Gastrocnemius medialis (tissue), 4 donors: Measurements from ENCODE around the gene PIBF1.

Source experiments
- POLR2A ChIP-seq, 2 donors: fragments of 450-650 bp; IDR thresholded peaks; one replicate each; pipeline ENCODE4 v1.6.1; 2017; ENCODE audit warnings: antibody characterized with exemption in 2 of 2, mild to moderate bottlenecking in 2 of 2, moderate library complexity in 2 of 2
- TF ChIP-seq, protein P1 (sequence below), 5 experiments: fragments of 450-650 bp in 3 of 5; fragments of 200-600 bp in 2 of 5; sonication (generic) in 2 of 5; IDR thresholded peaks in 4 of 5; conservative IDR thresholded peaks in 1 of 5; 1 replicate in 4 of 5; 2 replicates in 1 of 5; pipeline ENCODE4 v1.5.1; 2016 to 2019; ENCODE audit warnings: antibody characterized with exemption in 5 of 5, mild to moderate bottlenecking in 3 of 5, moderate library complexity in 3 of 5

DNA sequence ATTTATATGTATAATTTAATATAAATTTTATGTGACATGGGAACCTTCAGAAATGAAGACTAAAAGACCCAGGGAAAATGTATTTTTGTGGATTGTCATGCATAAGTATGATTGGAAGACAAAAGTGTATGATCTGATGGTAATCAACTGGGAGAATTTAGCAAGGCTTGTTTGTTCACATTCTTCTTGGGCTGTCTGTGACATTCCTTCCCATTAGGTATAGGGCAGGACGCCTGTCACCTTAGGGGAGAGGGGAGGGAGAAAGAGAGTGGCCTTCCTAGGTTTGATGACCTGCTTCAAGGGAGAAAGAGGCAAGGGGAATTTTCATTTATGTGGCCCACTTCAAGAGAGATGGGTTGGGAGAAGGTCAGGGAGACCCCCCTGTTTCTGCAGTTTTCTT lies 22.4 kb downstream of the PIBF1 start:
- TF ChIP-seq, protein P1, sequence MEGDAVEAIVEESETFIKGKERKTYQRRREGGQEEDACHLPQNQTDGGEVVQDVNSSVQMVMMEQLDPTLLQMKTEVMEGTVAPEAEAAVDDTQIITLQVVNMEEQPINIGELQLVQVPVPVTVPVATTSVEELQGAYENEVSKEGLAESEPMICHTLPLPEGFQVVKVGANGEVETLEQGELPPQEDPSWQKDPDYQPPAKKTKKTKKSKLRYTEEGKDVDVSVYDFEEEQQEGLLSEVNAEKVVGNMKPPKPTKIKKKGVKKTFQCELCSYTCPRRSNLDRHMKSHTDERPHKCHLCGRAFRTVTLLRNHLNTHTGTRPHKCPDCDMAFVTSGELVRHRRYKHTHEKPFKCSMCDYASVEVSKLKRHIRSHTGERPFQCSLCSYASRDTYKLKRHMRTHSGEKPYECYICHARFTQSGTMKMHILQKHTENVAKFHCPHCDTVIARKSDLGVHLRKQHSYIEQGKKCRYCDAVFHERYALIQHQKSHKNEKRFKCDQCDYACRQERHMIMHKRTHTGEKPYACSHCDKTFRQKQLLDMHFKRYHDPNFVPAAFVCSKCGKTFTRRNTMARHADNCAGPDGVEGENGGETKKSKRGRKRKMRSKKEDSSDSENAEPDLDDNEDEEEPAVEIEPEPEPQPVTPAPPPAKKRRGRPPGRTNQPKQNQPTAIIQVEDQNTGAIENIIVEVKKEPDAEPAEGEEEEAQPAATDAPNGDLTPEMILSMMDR (IDR thresholded peaks at IDR 0.05 in 4 of 5, conservative IDR thresholded peaks at IDR 0.05 in 1 of 5) = no peak
- no peak for TF ChIP-seq POLR2A (IDR thresholded peaks at IDR 0.05)
